Measurements from ENCODE around the gene UGT1A10. TPM values are rescaled to one million over a fixed set of nuclear protein-coding genes. Genes with fewer than 3 reads are reported as not detected.
A peak's percentile ranks its signal among the peaks of the same experiment; 100 is the strongest.
"Not testable (repeated sequence)": the region's sequence is repeated elsewhere in the genome, so short reads cannot be mapped to it uniquely, and the experiment has no call there.

The UGT1A10 gene
- 47.5 TPM for total RNA-seq

- peak; percentile 19 for DNase-seq (ENCODE audit: low spot score)
Measured at GRCh38 chr2:233636306-233636705, at the start of gene UGT1A10. TSS of gene UGT1A10 (plus strand) at chr2:233636448. CDS start at chr2:233636523, 75 bp downstream.

DNA sequence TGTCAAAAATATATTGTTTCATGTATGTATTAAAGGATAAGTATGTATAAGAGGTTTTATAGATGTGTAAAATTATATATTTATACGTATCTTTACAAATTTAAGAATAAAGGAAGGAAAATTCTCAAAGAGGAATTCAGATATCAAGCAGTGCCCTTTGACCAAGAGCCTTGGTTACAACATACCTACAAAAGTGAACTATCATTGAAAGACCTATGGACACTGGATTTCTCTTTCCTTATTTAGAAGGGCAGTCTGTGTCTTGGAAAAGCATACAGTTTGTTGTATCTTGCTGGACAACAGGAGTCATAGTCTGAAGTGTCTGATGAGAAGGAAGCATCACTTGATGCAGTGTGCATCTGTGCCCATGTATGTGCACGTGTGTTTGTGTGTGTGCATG, 47.8 kb upstream of the UGT1A10 start:
- no peak for DNase-seq (ENCODE audit: low spot score)

DNA sequence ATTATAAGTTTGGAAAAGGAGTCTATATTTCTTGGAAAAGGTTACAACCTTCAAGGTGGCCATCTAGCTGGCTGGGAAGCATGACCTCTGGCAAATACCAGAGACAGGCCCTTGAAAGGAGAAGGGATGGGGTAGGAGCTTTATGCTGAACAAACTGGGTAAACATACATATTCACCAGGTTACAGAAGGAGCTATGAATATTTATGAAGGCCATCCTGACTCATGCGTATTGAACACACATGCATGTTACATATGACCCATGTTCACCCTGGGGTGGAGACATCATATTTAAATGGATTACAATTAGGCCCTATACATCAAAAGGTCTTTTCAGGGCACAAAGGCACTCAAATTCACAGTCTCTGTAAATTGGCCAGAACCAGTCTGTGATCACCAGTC, 43.5 kb upstream of the UGT1A10 start:
- not testable (repeated sequence) for DNase-seq (ENCODE audit: low spot score)

GRCh38 chr2:233593201-233593600, 43.0 kb upstream of the UGT1A10 start:
- no peak for DNase-seq (ENCODE audit: low spot score)

- DNase-seq (ENCODE audit: low spot score) = no peak
Measured at GRCh38 chr2:233597522-233597921, 38.7 kb upstream of the UGT1A10 start.

- no peak for DNase-seq (ENCODE audit: low spot score)
Measured at GRCh38 chr2:233598952-233599351, 37.3 kb upstream of the UGT1A10 start.

DNA sequence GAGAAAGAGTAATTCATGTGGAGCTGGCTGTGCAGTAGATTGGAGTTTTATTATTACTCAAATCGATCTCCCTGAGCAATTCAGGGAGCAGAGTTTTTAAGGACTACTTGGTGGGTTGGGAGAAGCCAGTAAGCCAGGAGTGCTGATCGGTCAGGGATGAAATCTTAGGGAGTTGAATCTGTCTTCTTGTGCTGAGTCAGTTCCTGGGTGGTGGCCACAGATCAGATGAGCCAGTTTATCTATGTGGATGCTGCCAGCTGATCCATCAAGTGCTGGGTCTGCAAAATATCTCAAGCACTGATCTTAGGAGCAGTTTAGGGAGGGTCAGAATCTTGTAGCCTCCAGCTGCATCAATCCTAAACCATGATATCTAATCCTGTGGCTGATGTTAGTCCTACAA, 35.9 kb upstream of the UGT1A10 start:
- DNase-seq (ENCODE audit: low spot score) = no peak

DNA sequence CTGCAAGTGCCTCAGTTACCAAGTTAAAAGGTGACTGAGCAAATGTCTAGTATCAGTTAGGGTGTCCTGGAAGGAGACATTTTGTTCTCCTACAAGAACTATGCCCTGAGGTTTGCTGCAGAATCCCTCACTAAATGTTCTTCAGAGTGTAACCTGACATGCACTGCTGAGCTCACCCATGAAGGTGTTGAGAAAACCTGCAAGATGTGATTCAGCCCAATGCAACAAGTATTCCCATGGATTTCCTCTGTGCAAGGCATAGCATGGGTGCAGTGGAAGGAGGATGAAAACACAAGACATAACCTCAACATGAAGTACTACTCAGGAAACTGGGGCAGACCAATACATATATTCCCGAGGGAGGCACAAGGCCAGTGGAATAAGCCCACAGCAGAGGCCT, 34.2 kb upstream of the UGT1A10 start:
- DNase-seq (ENCODE audit: low spot score) = no peak

- no peak for DNase-seq (ENCODE audit: low spot score)
Measured at GRCh38 chr2:233603520-233603919, 32.7 kb upstream of the UGT1A10 start.

DNA sequence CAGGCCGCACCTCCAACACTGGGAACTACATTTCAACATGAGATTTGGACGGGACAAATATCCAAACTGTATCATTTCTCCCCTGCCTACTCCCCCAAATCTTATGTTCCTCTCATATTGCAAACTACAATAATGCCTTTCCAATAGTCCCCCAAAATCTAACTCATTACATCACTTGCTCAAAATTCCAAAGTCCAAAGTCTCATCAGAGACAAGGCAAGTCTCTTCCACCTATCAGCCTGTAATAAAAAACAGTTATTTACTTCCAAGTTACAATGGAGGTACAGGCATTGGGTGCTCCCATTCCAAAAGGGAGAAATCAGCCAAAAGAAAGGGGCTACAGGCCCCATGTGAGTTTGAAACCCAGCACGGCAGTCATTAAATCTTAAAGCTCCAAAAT, 31.4 kb upstream of the UGT1A10 start:
- no peak for DNase-seq (ENCODE audit: low spot score)

DNA sequence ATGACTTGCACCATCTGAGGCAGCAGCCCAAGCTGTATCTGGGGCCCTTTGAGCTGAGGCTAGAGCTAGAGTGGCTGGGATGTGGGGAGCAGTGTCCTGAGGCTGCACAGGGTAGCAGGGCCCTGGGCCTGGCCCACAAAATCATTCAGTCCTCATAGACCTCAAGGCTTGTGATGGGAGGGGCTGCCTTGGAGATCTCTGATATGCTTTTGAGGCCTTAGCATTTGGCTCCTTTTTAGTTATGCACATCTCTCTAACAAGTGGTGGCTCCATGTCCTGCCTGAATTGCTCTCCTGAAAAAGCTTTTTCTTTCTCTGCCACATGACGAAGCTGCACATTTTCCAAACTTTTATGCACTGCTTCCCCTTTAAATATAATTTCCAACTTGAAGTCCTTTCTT, 30.6 kb upstream of the UGT1A10 start:
- DNase-seq (ENCODE audit: low spot score) = no peak

DNA sequence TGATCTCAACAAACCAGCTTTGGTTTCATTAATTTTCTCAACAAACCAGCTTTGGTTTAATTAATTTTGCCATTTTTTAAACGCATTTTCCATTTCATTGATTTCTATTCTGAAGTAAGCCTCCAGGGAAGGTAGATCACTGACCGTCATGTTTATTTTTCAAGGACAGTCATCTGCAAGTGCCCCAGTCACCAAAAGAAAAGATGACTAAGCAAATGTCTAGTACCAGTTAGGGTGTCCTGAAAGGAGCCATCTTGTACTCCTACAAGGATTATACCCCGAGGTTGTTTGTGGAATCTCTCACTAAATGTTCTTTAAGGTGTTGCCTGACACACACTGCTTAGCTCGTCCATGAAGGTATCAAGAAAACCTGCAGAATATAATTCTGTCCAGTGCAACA, 25.0 kb upstream of the UGT1A10 start:
- no peak for DNase-seq (ENCODE audit: low spot score)

DNA sequence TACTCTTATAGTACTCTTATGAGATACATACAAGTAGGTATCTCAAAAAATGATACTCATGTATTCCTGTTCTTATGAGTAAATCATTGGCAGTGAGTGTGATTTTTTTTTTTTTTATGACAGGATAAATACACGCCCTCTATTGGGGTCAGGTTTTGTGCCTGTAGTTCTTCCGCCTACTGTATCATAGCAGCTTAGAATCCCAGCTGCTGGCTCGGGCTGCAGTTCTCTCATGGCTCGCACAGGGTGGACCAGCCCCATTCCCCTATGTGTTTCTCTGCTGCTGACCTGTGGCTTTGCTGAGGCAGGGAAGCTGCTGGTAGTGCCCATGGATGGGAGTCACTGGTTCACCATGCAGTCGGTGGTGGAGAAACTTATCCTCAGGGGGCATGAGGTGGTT, 18.8 kb upstream of the UGT1A10 start, which contains the start of gene UGT1A8:
Gene UGT1A8, plus strand, starts transcription at position 158 of the 400 bp plus-strand sequence. Its CDS starts 75 bp downstream, at position 233.
- DNase-seq (ENCODE audit: low spot score) = peak; percentile 28

- no peak for DNase-seq (ENCODE audit: low spot score)
Measured at GRCh38 chr2:233620204-233620603, 16.0 kb upstream of the UGT1A10 start.

DNA sequence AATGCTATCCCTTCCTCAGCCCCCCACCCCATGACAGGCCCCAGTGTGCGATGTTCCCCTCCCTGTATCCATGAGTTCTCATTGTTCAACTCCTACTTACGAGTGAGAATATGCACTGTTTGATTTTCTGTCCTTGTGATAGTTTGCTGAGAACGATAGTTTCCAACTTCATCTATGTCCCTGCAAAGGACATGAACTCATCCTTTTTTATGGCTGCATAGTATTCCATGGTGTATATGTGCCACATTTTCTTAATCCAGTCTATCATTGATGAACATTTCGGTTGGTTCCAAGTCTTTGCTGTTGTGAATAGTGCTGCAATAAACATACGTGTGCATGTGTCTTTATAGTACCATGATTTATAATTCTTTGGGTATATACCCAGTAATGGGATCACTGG, 14.4 kb upstream of the UGT1A10 start:
- not testable (repeated sequence) for DNase-seq (ENCODE audit: low spot score)

DNA sequence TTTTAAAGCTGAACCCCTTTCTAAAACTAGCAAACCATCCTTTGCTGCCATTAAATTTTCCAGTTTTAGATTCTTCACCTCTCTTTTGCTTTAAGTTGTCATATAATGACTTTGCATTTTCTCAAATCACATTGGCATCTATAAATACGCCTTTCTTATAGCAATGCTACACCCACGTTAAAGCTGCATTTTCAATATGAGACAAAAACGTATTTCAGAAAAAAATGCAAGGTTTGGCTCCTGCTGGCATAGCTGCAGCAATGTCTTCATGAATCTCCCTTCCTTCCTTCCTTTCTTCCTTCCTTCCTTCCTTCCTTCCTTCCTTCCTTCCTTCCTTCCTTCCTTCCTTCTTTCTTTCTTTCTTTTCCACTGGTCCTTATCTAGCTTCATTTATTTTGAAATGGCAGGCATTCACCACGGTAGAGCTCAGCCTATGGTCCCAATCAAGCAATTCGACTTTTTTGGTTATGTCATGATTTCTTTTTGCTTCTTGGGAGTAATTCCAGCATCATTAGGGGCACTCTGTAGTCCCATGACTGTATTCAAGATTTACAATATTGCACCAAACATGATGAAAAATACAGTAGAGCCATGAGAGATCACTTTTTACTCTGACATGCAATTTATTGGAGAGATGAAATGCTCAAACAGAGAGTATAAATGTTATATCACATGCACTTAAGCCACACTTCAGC, 8.8 kb upstream of the UGT1A10 start:
- no peak for DNase-seq (ENCODE audit: low spot score)

DNA sequence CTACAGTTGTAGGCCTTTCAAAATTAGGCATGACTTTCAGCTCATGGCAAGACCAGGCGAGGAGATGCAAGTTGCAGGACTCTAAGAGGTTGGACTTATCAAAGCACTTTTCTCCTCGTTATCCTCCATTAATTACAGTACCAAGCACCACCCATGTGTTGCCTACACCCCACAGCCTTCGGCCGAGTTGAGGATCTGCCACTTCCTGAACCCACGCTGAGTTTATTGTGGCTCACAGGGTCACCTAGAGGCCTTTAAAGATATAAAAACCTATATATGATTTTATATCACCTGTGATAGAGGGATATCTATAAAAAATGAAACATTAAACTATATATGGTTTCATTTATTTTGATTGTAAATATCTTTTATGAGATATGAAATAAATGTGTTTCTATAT, 2.6 kb downstream of the UGT1A10 start:
- DNase-seq (ENCODE audit: low spot score) = no peak

- DNase-seq (ENCODE audit: low spot score) = no peak
Measured at GRCh38 chr2:233639860-233640259, 3.6 kb downstream of the UGT1A10 start.

DNA sequence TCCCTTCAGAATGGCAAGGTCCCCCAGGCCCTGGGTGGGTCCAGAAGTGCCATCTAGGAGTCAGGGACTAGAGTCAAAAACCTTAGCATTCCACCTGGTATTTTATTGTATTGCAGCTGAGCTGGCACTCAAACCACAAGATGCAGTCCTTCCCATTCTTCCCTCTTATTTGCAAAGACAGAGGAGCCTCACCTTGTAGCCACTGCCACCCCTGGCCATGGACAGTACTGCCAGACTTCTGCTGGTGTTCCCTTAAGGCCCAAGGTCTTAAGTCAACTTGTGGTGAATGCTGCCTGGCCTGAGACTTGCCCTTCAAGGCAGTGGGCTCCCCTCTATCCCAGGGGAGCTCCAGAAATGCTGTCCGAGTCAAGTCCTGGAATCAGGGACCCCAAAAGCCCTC, 6.9 kb downstream of the UGT1A10 start:
- DNase-seq (ENCODE audit: low spot score) = no peak

DNA sequence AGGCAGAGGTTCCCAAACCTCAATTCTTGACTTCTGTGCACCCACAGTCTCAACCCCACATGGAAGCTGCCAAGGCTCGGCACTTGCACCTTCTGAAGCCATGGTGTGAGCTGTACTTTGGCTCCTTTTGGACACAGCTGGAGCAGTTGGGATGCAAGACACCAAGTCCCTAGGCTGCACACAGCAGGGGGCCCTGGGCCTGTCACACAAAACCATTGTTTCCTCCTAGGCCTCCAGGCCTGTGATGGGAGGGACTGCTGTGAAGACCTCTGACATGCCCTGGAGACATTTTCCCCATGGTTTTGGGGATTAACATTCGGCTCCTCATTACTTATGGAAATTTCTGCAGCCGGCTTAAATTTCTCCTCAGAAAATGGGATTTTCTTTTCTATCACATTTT, 9.8 kb downstream of the UGT1A10 start:
- not testable (repeated sequence) for DNase-seq (ENCODE audit: low spot score)

DNA sequence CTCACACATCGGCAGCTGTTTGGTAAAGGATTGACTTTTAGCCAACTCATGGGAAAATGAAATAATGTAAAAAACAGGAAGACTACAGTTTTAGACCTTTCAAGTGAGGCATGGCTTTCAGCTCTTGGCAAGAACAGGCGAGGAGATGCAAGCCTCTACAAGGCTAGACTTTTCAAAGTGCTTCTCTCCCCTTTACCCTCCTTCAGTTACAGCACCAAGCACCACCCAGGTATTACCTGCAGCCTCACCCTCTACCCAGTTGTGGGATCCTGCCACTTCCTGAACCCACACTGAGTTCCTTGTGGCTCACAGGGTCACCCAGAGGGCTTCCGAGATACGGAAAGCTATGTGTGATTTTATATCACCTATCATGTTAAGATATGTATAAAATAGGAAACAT, 14.7 kb downstream of the UGT1A10 start:
- no peak for DNase-seq (ENCODE audit: low spot score)

- DNase-seq (ENCODE audit: low spot score) = no peak
Measured at GRCh38 chr2:233651430-233651829, 15.2 kb downstream of the UGT1A10 start.

- DNase-seq (ENCODE audit: low spot score) = no peak
Measured at GRCh38 chr2:233654501-233654900, 18.3 kb downstream of the UGT1A10 start.

GRCh38 chr2:233655043-233655442, 18.8 kb downstream of the UGT1A10 start:
- DNase-seq (ENCODE audit: low spot score) = no peak

All from mucosa of gallbladder (tissue), 1 donor.